Measurements from ENCODE around the gene GNAI2.

Gene GNAI2

DNA sequence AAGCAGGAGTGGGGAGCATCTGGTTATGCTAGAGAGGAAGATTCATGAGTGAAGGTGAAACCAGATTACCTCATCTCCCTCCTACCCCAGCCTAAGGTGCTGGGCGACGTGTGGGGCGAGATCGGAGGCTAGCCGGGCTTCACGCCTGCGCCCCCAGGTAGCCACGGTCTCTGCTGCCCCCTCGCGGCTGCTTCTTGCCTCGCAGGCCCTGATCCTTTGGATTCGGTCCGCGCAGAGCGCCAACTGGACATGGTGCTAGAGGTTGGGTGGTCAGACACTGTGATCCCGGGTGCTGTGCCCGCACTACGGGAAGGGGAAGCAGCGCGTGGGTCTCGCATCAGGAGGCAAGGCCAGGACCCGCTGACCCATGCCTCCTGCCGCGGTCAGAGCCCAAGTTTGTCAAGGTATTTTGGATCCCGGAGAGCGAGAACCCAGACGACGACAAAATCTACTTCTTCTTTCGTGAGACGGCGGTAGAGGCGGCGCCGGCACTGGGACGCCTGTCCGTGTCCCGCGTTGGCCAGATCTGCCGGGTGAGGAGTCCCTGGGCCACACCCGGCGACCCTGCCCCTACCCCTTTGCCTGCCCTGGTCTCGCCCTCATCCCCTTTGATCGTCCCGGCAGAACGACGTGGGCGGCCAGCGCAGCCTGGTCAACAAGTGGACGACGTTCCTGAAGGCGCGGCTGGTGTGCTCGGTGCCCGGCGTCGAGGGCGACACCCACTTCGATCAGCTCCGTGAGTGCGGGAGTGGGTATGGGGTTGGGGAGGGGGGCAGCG, 37.1 kb downstream of the GNAI2 start:
- DNase-seq (ENCODE audit: extremely low spot score), result peak; percentile 93
- ChIA-PET CTCF (interaction anchor here (0.7 to 2.1 kb wide), 3 partner anchors 26 to 58 kb away, joined by 3 to 5 read pairs (median 5); partner anchors contain the start of genes HYAL3 and NAA80), POLR2A (no interaction called here)
- TF ChIP-seq FOXM1 (IDR thresholded peaks at IDR 0.05; ENCODE audit: borderline replicate concordance) (no peak), SUZ12 (IDR thresholded peaks at IDR 0.05) (no peak), NFRKB (IDR thresholded peaks at IDR 0.05) (no peak), CTBP1 (IDR thresholded peaks at IDR 0.05; ENCODE audit: borderline replicate concordance) (no peak), BHLHE40 (IDR thresholded peaks at IDR 0.05; ENCODE audit: borderline replicate concordance) (no peak), ZNF384 (IDR thresholded peaks at IDR 0.05) (no peak), SP1 (IDR thresholded peaks at IDR 0.05) (no peak), PKNOX1 (IDR thresholded peaks at IDR 0.05) (no peak), FOXA1 (IDR thresholded peaks at IDR 0.05) (no peak), L3MBTL2 (conservative IDR thresholded peaks at IDR 0.05) (no peak), ARNT (IDR thresholded peaks at IDR 0.05) (no peak), TARDBP (IDR thresholded peaks at IDR 0.05) (no peak), FOXK2 (IDR thresholded peaks at IDR 0.05) (no peak), HDGF (IDR thresholded peaks at IDR 0.05; ENCODE audit: borderline replicate concordance) (no peak)

GRCh38 chr3:50273689-50274065, 37.7 kb downstream of the GNAI2 start:
- CTCF ChIA-PET, result no interaction called here
- DNase-seq (ENCODE audit: extremely low spot score), result no peak
- POLR2A ChIA-PET, result no interaction called here
- TF ChIP-seq TARDBP (IDR thresholded peaks at IDR 0.05) (no peak), L3MBTL2 (conservative IDR thresholded peaks at IDR 0.05) (no peak), PKNOX1 (IDR thresholded peaks at IDR 0.05) (no peak), SP1 (IDR thresholded peaks at IDR 0.05) (no peak), HDGF (IDR thresholded peaks at IDR 0.05; ENCODE audit: borderline replicate concordance) (no peak), FOXK2 (IDR thresholded peaks at IDR 0.05) (no peak), ELF4 (IDR thresholded peaks at IDR 0.05) (no peak), FOXA1 (IDR thresholded peaks at IDR 0.05) (no peak), CTBP1 (IDR thresholded peaks at IDR 0.05; ENCODE audit: borderline replicate concordance) (no peak), SUZ12 (IDR thresholded peaks at IDR 0.05) (no peak), LEF1 (IDR thresholded peaks at IDR 0.05; ENCODE audit: borderline replicate concordance) (no peak), FOXM1 (IDR thresholded peaks at IDR 0.05; ENCODE audit: borderline replicate concordance) (no peak), ARNT (IDR thresholded peaks at IDR 0.05) (no peak), ZNF384 (IDR thresholded peaks at IDR 0.05) (no peak), NFRKB (IDR thresholded peaks at IDR 0.05) (no peak), BHLHE40 (IDR thresholded peaks at IDR 0.05; ENCODE audit: borderline replicate concordance) (no peak)

DNA sequence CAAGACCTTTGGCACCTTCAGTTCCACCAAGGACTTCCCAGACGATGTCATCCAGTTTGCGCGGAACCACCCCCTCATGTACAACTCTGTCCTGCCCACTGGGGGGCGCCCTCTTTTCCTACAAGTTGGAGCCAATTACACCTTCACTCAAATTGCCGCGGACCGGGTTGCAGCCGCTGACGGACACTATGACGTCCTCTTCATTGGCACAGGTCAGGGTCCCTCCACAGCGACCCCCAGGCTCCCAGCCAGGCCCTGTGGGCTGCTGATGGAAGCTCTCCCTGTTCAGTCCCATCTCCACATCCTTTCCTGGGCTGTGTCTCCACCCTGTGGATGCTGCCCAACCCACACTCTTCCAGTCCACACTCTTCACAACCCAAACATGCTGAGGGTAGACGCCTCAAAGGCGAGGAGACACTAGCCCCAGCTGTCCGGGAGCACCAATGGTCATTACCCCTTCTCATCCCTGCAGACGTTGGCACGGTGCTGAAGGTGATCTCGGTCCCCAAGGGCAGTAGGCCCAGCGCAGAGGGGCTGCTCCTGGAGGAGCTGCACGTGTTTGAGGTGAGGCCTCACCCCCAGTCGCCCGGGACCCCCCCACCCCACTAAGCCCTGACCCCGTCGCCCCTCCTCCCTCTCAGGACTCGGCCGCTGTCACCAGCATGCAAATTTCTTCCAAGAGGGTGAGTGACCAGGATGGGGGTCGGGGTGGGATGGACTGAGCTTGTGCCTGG, 38.5 kb downstream of the GNAI2 start:
- POLR2A ChIA-PET, result interaction anchor here (0.7 kb wide), 1 partner anchor 63 kb away, joined by 3 read pairs; no protein-coding TSS in a partner anchor
- DNase-seq (ENCODE audit: extremely low spot score), result peak; percentile 76
- TF ChIP-seq L3MBTL2 (conservative IDR thresholded peaks at IDR 0.05), result no peak
- CTCF ChIA-PET, result interaction anchor here (0.6 to 1.3 kb wide), 11 partner anchors 10 to 71 kb away, joined by 3 to 4 read pairs (median 3); no protein-coding TSS in a partner anchor

DNA sequence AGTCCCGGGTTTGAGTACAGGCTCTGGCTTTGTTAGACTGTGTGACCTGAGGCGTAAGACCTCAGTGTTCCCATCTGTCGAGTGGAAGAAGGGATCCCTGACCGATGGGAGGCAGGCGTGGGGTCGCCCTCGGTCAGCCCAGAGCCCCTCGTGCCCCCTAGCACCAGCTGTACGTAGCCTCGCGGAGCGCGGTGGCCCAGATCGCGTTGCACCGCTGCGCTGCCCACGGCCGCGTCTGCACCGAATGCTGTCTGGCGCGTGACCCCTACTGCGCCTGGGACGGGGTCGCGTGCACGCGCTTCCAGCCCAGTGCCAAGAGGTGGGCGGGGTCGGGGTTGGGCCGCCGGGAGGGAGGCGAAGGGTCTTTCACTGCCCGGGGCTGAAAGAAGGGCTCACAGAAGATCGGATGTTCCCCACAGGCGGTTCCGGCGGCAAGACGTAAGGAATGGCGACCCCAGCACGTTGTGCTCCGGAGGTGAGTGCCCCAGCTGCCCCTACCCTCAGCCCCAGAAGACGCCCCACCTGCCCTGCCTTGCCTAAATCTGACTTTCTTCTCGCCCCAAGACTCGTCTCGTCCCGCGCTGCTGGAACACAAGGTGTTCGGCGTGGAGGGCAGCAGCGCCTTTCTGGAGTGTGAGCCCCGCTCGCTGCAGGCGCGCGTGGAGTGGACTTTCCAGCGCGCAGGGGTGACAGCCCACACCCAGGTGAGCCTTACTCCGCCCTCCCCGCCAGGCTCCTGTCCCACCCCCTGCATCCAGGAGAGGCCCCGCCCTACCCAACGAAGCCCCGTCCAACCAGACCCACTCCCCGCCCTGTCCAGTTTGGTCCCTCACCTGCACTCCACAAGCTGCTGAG, 39.4 kb downstream of the GNAI2 start:
- CTCF ChIA-PET, result interaction anchor here (0.6 to 1.3 kb wide), 11 partner anchors 11 to 72 kb away, joined by 3 to 4 read pairs (median 3); no protein-coding TSS in a partner anchor
- no peak for DNase-seq (ENCODE audit: extremely low spot score)
- TF ChIP-seq SP1 (IDR thresholded peaks at IDR 0.05) (no peak), LEF1 (IDR thresholded peaks at IDR 0.05; ENCODE audit: borderline replicate concordance) (no peak), TARDBP (IDR thresholded peaks at IDR 0.05) (no peak), HDGF (IDR thresholded peaks at IDR 0.05; ENCODE audit: borderline replicate concordance) (no peak), PKNOX1 (IDR thresholded peaks at IDR 0.05) (no peak), L3MBTL2 (conservative IDR thresholded peaks at IDR 0.05) (no peak), NFRKB (IDR thresholded peaks at IDR 0.05) (no peak), ELF4 (IDR thresholded peaks at IDR 0.05) (no peak), SUZ12 (IDR thresholded peaks at IDR 0.05) (no peak), FOXM1 (IDR thresholded peaks at IDR 0.05; ENCODE audit: borderline replicate concordance) (no peak), BHLHE40 (IDR thresholded peaks at IDR 0.05; ENCODE audit: borderline replicate concordance) (no peak), ZNF384 (IDR thresholded peaks at IDR 0.05) (no peak), ARNT (IDR thresholded peaks at IDR 0.05) (no peak), FOXK2 (IDR thresholded peaks at IDR 0.05) (no peak), FOXA1 (IDR thresholded peaks at IDR 0.05) (no peak), CTBP1 (IDR thresholded peaks at IDR 0.05; ENCODE audit: borderline replicate concordance) (no peak)
- POLR2A ChIA-PET, result interaction anchor here (0.7 kb wide), 1 partner anchor 62 kb away, joined by 3 read pairs; no protein-coding TSS in a partner anchor
